HL-60/S4 treated with retinoic acid at 250 ng/mL for 4 days and 3 days (cell line): Measurements from ENCODE around the gene ZBTB25.

Experiments
- in situ Hi-C: fragments of 300-500 bp; cut with MboI; formaldehyde crosslinking; loops from 2 replicates; pipeline ENCODE4 v1.7.0; 2022; ENCODE audit warnings: low sequenced_read_pairs

The ZBTB25 gene

GRCh38 chr14:64516969-64517368, 13.3 kb upstream of the ZBTB25 start:
- in situ Hi-C loops: no loop called here

GRCh38 chr14:64515053-64515452, 11.4 kb upstream of the ZBTB25 start:
- in situ Hi-C loops: no loop called here

GRCh38 chr14:64513271-64513670, 9.6 kb upstream of the ZBTB25 start:
- in situ Hi-C loops: no loop called here

GRCh38 chr14:64510825-64511671, 7.4 kb upstream of the ZBTB25 start:
- in situ Hi-C loops: no loop called here

- in situ Hi-C loops: no loop called here
Measured at GRCh38 chr14:64509036-64509435, 5.4 kb upstream of the ZBTB25 start.

GRCh38 chr14:64508215-64508776, 4.7 kb upstream of the ZBTB25 start:
- in situ Hi-C loops: no loop called here

- in situ Hi-C loops: no loop called here
Measured at GRCh38 chr14:64507376-64508156, 3.9 kb upstream of the ZBTB25 start.

- in situ Hi-C loops: no loop called here
Measured at GRCh38 chr14:64506721-64507120, 3.1 kb upstream of the ZBTB25 start.

GRCh38 chr14:64504897-64505794, 1.5 kb upstream of the ZBTB25 start:
- in situ Hi-C loops: no loop called here

GRCh38 chr14:64504310-64504896, 765 bp upstream of the ZBTB25 start, which contains the start of gene ZBTB1:
Gene ZBTB1, plus strand, starts transcription at chr14:64504770. Its CDS starts 16,735 bp downstream, at chr14:64521505.
- in situ Hi-C loops: no loop called here

GRCh38 chr14:64502887-64503433, 678 bp downstream of the ZBTB25 start:
- in situ Hi-C loops: no loop called here

GRCh38 chr14:64502456-64502855, 1.2 kb downstream of the ZBTB25 start:
- in situ Hi-C loops: no loop called here

GRCh38 chr14:64501411-64502171, 2.0 kb downstream of the ZBTB25 start:
- in situ Hi-C loops: no loop called here

GRCh38 chr14:64500088-64500487, 3.5 kb downstream of the ZBTB25 start:
- in situ Hi-C loops: no loop called here

- in situ Hi-C loops: no loop called here
Measured at GRCh38 chr14:64496764-64497163, 6.9 kb downstream of the ZBTB25 start.

- in situ Hi-C loops: no loop called here
Measured at GRCh38 chr14:64495252-64495651, 8.4 kb downstream of the ZBTB25 start.

GRCh38 chr14:64493455-64493854, 10.2 kb downstream of the ZBTB25 start:
- in situ Hi-C loops: no loop called here

- in situ Hi-C loops: no loop called here
Measured at GRCh38 chr14:64491637-64492036, 12.0 kb downstream of the ZBTB25 start.

GRCh38 chr14:64488590-64489099, 15.0 kb downstream of the ZBTB25 start:
- in situ Hi-C loops: no loop called here
